Stimulated activated CD4-positive, alpha-beta T cell treated with anti-CD3 and anti-CD28 coated beads, Interleukin-2, amount 100 ng/mL, for 48 hours (primary cell): Measurements from ENCODE around the gene PECR.

Experiments
- DNase-seq, 2 donors: peaks; one replicate each; pipeline ENCODE4 v3.0.0-alpha.2; 2020

Gene PECR

DNA sequence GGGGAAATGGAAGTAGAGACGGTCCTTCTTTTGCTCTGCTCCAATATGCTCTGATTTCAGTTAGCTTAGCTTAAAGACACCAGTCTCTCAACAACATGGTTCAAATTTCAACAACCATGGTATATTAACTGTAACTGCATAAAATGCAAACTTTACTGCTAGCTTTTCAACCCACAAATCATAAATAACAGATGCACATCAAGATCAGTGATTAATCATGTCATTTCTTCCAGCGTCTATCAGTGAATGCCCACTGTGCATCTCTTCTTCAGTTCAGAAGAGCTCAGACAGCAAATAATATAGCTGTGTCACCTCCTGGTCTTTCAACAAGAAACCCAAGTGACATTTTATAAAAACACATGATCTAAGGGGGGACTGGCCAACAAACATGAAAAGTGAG, 12.6 kb downstream of the PECR start:
- no peak for DNase-seq

- no peak for DNase-seq
These were observed 15.4 kb downstream of the PECR start for GRCh38 chr2:216066230-216066629.

GRCh38 chr2:216064665-216065064, 16.9 kb downstream of the PECR start:
- DNase-seq, result no peak

GRCh38 chr2:216064014-216064630, 17.5 kb downstream of the PECR start:
- no peak for DNase-seq

DNA sequence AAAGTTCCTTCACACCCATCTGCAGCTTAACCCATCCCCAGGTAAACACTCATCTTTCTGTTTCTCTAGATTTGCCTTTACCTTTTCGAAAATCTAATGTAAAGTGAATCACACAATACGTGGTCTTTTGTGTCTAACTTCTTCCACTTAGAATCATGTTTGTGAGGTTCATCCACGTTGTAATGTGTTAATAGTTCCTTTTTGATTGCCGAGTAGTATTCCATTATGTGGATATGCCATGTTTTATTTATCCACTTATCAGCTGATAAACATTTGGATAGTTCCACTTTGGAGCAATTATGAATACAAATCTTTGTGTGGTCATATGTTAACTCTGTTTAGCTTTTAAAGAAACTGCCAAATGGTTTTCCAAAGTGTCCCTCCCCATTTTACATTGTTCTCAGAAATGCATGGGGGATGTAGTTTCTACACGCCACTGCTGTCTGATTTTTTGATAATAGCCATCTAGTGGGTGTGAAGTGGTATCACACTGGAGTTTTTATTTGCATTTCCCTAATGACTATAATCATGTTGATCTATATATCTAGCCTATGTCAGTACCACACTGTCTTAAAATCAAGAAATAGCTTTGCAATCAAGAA, 22.3 kb downstream of the PECR start:
- no peak for DNase-seq

DNA sequence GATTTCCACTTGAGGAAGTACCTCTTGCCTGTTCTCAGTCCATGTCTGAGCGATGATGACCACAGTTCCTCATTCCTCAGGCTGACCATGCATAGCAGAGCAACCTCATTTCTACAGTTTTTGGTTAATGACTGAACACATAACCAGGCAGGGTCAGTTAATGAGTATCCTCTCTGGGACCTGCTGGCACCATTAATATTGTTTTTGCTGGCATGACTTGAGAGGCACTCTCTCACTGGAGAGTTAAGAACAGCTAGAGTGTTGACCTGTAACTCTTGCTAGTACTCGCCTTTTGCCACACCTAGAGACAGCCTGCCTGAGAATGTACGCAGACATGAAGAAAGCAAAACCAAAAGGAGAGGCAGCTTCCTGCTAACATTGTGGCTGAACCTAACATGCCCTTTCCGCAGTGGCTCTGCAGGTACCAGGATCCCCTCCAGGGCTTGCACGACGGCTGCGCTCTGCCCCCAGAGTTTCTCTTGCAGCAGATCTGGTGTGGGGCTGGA, 23.9 kb downstream of the PECR start:
- peak; percentile 23 to 45 for DNase-seq

- DNase-seq, result no peak
These were observed 24.9 kb downstream of the PECR start for GRCh38 chr2:216056739-216057138.

- DNase-seq, result no peak
These were observed 25.9 kb downstream of the PECR start for GRCh38 chr2:216055680-216056079.

DNA sequence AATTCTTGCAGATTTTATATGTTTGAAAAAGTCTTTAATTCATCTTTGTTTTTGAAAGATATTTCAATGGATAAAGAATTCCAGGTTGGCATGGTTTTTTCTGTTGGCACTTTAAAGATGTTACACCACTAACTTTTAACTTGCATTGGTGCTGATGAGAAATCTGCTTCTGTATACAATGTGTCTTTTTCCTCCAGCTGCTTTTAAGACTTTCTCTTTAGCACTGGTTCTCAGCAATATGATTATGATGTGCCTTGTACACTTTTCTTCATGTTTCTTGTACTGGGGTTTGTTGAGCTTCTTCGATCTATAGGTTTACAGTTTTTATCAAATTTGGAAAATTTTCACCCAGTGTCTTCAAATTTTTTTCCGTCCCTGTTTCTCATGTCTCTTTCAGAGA, 29.2 kb downstream of the PECR start:
- no peak for DNase-seq

GRCh38 chr2:216051350-216051749, 30.3 kb downstream of the PECR start:
- no peak for DNase-seq

- DNase-seq, result no peak
These were observed 32.2 kb downstream of the PECR start for GRCh38 chr2:216049452-216049851.

GRCh38 chr2:216047397-216047796, 34.2 kb downstream of the PECR start:
- DNase-seq, result no peak

DNA sequence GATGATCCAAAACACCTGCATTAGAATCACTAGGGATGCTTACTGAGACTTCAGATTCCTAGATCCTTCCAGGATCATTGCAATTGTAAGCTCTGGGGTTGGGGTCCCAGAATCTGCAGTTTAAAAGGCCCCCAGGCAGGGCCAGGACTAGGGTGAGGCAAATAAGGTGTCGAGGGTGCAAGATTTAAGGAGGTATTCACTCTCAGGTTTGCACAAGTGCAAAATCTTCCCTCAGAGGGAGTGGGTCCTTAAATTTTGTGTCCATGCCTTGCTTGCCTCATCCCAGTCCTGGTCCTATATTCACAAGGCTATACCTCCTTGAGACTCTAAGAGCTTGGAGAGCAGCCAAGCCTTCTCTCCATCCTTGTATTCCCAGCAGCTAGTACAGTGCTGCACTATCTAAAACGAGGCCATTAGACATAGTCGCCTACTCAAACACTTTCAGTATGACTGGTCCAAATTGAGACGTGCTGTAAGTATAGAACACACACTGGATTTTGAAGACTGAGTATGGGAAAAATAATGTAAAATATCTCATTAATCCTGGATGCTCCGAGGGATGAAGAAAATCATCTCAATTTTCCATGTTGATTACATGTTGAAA, 36.6 kb downstream of the PECR start:
- no peak for DNase-seq

DNA sequence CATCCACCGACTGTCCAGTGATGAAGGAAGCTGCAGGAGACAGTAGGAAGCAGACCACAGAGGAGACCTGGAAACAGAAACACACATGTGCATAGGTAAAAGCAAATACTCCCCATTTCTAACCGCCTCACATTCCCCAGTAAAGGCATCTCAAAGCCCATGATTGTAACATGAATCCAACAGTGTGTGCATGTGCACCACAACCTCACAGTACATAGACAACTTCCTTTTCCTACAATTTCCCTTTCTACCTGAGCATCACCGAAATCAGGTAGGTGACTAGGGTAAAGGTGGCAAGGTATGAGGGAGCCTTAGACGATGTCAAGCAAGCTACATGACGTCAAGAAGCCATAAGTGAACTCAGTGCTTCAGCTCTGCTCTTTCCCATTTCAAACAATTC, 37.7 kb downstream of the PECR start:
- no peak for DNase-seq

DNA sequence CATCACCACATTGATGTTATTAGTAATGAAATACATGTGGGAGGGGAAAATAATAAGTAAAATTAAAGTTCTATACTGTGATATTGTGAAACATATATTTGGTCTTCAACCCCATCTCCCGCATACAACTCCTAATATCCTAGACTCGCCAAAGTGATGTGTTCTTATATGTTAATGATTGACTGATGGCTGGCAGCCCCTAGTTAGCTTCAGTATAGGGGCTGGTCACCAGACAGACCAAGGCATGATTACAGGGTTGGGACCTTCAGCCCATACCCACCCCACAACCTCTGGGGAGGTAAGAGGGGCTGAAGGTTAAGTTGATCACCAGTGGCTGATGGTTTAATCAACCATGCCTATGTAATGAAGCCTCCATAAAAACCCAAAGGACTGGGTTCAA, 40.2 kb downstream of the PECR start:
- no peak for DNase-seq

GRCh38 chr2:216039918-216040317, 41.7 kb downstream of the PECR start:
- no peak for DNase-seq

DNA sequence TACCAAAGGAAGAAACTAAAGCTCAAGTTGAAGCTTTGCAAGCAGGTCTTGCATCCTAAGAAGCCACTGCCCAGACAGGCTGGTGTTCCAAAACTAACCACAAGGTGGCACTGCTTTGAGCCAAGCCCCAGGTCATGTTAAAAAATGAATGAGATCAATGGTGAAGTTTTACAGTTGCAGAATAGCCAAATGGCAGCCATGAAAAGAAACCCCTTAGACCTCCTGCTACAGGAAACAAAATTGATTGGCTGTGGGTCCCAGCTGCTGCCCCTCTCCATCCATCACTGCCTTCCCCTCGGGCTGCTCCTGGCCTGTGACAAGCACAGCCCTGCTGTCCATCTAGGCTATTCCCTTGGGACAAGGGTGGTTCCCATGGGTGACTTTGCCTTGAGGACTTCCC, 47.5 kb downstream of the PECR start:
- DNase-seq, result peak; percentile 86 to 88

- no peak for DNase-seq
These were observed 48.2 kb downstream of the PECR start for GRCh38 chr2:216033403-216033802.

DNA sequence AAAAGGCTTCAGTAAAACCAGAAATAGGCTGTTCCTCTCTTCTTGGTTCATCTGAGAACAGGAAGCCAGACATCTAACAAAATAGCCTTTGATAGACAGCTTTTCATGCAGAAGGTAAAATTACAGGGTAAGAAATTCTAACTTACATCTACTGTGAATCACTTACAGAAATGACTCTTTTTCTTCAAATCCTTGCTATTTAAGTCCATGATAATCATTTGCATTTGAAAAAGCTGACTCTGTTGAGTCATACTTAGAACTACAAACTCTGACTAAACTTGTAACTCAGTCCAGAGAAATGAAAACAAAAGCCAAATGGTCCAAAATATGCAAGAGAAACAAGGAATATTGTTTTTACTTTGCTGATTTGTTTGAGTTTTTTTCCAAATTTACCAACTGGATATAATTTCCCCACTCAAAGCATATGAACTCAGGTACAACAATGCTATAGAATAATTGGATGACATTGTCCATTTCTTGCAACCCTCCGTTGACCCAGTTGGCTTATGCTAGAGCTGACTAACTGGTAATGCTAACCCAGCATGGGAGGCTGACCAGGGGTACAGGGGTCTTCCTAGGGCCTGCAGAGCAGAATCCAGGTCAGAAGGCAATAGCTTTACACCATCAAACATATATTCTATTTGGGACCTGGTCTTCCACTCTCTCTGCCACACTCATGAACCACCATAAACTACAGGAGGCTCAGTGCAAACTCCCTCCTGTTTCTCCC, 49.5 kb downstream of the PECR start:
- DNase-seq, result no peak

DNA sequence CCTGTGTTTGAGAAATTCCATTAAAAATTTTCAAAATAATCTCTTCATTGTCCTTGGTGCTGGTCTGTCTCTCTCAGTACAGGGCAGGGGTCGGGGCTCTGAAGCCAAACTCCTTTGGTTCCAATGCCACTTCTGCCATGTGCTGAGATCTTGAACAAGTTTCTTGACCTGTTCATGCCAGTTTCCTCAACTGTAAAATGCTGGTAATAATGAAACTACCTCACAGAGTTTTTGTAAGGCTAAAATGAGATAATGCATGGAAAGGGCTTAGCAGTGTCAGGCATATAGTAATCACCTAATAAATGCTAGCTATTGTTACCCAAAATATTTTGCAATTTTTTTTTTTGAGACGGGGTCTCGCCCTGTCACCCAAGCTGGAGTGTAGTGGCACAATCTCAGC, 51.4 kb downstream of the PECR start:
- no peak for DNase-seq

GRCh38 chr2:216029416-216030129, 52.0 kb downstream of the PECR start:
- no peak for DNase-seq

GRCh38 chr2:216024779-216025336, 56.8 kb downstream of the PECR start:
- DNase-seq, result no peak
